Measurements from ENCODE around the gene RASSF9.

DNA sequence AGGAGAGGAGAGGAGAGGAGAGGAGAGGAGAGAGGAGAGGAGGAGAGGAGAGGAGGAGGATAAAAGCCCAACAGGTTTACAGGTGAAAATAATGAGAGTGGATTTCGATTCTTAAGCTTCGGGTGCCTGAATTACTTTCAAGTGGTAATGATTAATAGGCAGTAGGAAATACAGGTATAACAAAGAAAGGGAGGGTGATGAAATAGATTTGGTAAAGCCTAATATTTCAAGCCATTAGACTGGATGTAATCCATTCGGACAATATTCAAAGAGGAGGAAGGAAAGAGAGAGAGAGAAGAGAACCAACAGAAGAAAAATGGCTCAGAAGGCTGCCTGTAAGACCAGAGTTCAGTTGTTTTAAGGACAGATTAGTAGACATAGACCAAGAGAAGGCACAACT, 76.6 kb downstream of the RASSF9 start:
- TF ChIP-seq, protein P1, sequence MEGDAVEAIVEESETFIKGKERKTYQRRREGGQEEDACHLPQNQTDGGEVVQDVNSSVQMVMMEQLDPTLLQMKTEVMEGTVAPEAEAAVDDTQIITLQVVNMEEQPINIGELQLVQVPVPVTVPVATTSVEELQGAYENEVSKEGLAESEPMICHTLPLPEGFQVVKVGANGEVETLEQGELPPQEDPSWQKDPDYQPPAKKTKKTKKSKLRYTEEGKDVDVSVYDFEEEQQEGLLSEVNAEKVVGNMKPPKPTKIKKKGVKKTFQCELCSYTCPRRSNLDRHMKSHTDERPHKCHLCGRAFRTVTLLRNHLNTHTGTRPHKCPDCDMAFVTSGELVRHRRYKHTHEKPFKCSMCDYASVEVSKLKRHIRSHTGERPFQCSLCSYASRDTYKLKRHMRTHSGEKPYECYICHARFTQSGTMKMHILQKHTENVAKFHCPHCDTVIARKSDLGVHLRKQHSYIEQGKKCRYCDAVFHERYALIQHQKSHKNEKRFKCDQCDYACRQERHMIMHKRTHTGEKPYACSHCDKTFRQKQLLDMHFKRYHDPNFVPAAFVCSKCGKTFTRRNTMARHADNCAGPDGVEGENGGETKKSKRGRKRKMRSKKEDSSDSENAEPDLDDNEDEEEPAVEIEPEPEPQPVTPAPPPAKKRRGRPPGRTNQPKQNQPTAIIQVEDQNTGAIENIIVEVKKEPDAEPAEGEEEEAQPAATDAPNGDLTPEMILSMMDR (IDR thresholded peaks at IDR 0.05) = no peak
- no peak for TF ChIP-seq POLR2A (IDR thresholded peaks at IDR 0.05)
